ENCODE measurements around the gene TMEM272.

- TF ChIP-seq GMEB1 (CRISPR knock-in tag; IDR thresholded peaks at IDR 0.05): no peak
- no peak for TF ChIP-seq SRF (CRISPR knock-in tag; IDR thresholded peaks at IDR 0.05)
- TF ChIP-seq NONO (IDR thresholded peaks at IDR 0.05; ENCODE audit: low read depth in 2 of 2, low read length in 1 of 2): no peak
- TF ChIP-seq TBP (optimal IDR thresholded peaks at IDR 0.05; ENCODE audit: low read depth, low read length): no peak
- TF ChIP-seq BACH1 (tag; IDR thresholded peaks at IDR 0.05): no peak
- no peak for TF ChIP-seq ZNF512 (tag; IDR thresholded peaks at IDR 0.05)
- no peak for TF ChIP-seq RBFOX2 (IDR thresholded peaks at IDR 0.05; ENCODE audit: low read depth, low read length)
- no peak for TF ChIP-seq ZBTB40 (IDR thresholded peaks at IDR 0.05)
- no peak for TF ChIP-seq ZBTB40 (CRISPR knock-in tag; IDR thresholded peaks at IDR 0.05)
- no peak for TF ChIP-seq TRIM24 (IDR thresholded peaks at IDR 0.05)
- TF ChIP-seq REST (IDR thresholded peaks at IDR 0.05; ENCODE audit: borderline replicate concordance): no peak
- no peak for TF ChIP-seq REST (CRISPR knock-in tag; IDR thresholded peaks at IDR 0.05; ENCODE audit: low read depth)
- no peak for TF ChIP-seq GTF2F1 (IDR thresholded peaks at IDR 0.05; ENCODE audit: low read depth, low read length)
These were observed 10.3 kb downstream of the TMEM272 start for GRCh38 chr13:51834581-51835171.
